CD14-positive monocyte (primary cell): Measurements from ENCODE around the gene AFF2. TPM values are rescaled to one million over a fixed set of nuclear protein-coding genes. Genes with fewer than 3 reads are reported as not detected.

Experiments used
- DNase-seq, 3 donors: peaks; one replicate each; pipeline ENCODE4 v3.0.0-alpha.2; 2011 to 2022
- H2AFZ ChIP-seq: 2 replicates; pipeline ENCODE4 v1.6.0; 2012; ENCODE audit warnings: mild to moderate bottlenecking, low read depth, low read length, inconsistent platforms; ENCODE audit not compliant: insufficient read depth, poor library complexity, severe bottlenecking
- H3K27ac ChIP-seq, 2 donors: 1 replicate in 1 of 2; 2 replicates in 1 of 2; pipeline ENCODE4 v1.5.1; 2012 to 2013; ENCODE audit warnings: low read length in 2 of 2, control low read depth in 1 of 2, inconsistent platforms in 1 of 2, low read depth in 1 of 2, mild to moderate bottlenecking in 1 of 2
- H3K27me3 ChIP-seq, 2 donors: one replicate each; pipeline versions ENCODE4 v1.6.0 to v1.6.1; 2011 to 2013; ENCODE audit warnings: low read length in 2 of 2; ENCODE audit not compliant: control insufficient read depth in 2 of 2, insufficient read depth in 2 of 2
- H3K36me3 ChIP-seq, 2 donors: replicated peaks in 1 of 2; 1 replicate in 1 of 2; 2 replicates in 1 of 2; pipeline versions ENCODE4 v1.5.1 to v1.6.1; 2012 to 2013; ENCODE audit warnings: low read length in 2 of 2, control low read depth in 1 of 2, inconsistent platforms in 1 of 2, mild to moderate bottlenecking in 1 of 2; ENCODE audit not compliant: insufficient read depth in 2 of 2, control insufficient read depth in 1 of 2
- H3K4me1 ChIP-seq, 2 donors: 1 replicate in 1 of 2; 2 replicates in 1 of 2; pipeline versions ENCODE4 v1.5.1 to v1.6.1; 2012 to 2013; ENCODE audit warnings: low read length in 2 of 2, control low read depth in 1 of 2, inconsistent platforms in 1 of 2, mild to moderate bottlenecking in 1 of 2, moderate library complexity in 1 of 2; ENCODE audit not compliant: insufficient read depth in 2 of 2, control insufficient read depth in 1 of 2
- H3K4me2 ChIP-seq: replicated peaks from 2 replicates; pipeline ENCODE3; 2012; ENCODE audit warnings: low read length, moderate library complexity, mild to moderate bottlenecking; ENCODE audit not compliant: poor library complexity, severe bottlenecking; ENCODE audit errors: extremely low read depth
- H3K4me3 ChIP-seq, 3 experiments: fragments of 200-600 bp in 1 of 3; sonication (generic) in 1 of 3; replicated peaks in 1 of 3; 1 replicate in 2 of 3; 2 replicates in 1 of 3; pipeline ENCODE4 v1.5.1; 2011 to 2013; ENCODE audit warnings: low read length in 3 of 3, mild to moderate bottlenecking in 3 of 3, control low read depth in 2 of 3, low read depth in 2 of 3, inconsistent platforms in 1 of 3, moderate library complexity in 1 of 3
- H3K79me2 ChIP-seq: 2 replicates; pipeline ENCODE4 v1.6.0; 2012; ENCODE audit warnings: mild to moderate bottlenecking, control low read depth, inconsistent platforms, low read length, moderate library complexity; ENCODE audit not compliant: insufficient read depth
- H3K9ac ChIP-seq: 2 replicates; pipeline ENCODE4 v1.6.0; 2017; ENCODE audit warnings: low read length, mild to moderate bottlenecking; ENCODE audit not compliant: insufficient read depth, poor library complexity, severe bottlenecking
- H3K9me3 ChIP-seq, 2 donors: replicated peaks in 1 of 2; 1 replicate in 1 of 2; 2 replicates in 1 of 2; pipeline versions ENCODE4 v1.5.1 to v1.6.1; 2012 to 2013; ENCODE audit warnings: low read length in 2 of 2, control low read depth in 1 of 2; ENCODE audit not compliant: control insufficient read depth in 1 of 2, insufficient read depth in 1 of 2
- H4K20me1 ChIP-seq: 2 replicates; pipeline ENCODE4 v1.6.0; 2012; ENCODE audit warnings: mild to moderate bottlenecking, low read length, control low read depth, moderate library complexity; ENCODE audit not compliant: insufficient read depth
- H3K27ac Mint-ChIP-seq, 7 donors: one replicate each; pipeline ENCODE4 v1.8.0; 2020; ENCODE audit warnings: mild to moderate bottlenecking in 7 of 7, mixed read lengths in 7 of 7, moderate library complexity in 6 of 7, inconsistent platforms in 2 of 7
- H3K27me3 Mint-ChIP-seq, 3 donors: one replicate each; pipeline ENCODE4 v1.8.0; 2021 to 2022; ENCODE audit warnings: low read depth in 3 of 3, mild to moderate bottlenecking in 3 of 3, mixed read lengths in 3 of 3, moderate library complexity in 3 of 3, inconsistent platforms in 1 of 3
- H3K36me3 Mint-ChIP-seq, 2 donors: one replicate each; pipeline ENCODE4 v1.8.0; 2020; ENCODE audit warnings: mixed read lengths in 2 of 2, inconsistent platforms in 1 of 2, mild to moderate bottlenecking in 1 of 2
- H3K4me1 Mint-ChIP-seq: one replicate; pipeline ENCODE4 v1.8.0; 2020; ENCODE audit warnings: mild to moderate bottlenecking, mixed read lengths
- H3K4me3 Mint-ChIP-seq, 2 donors: one replicate each; pipeline ENCODE4 v1.8.0; 2020; ENCODE audit warnings: mild to moderate bottlenecking in 2 of 2, mixed read lengths in 2 of 2, moderate library complexity in 1 of 2
- H3K9me3 Mint-ChIP-seq, 7 donors: one replicate each; pipeline ENCODE4 v1.8.0; 2020 to 2022; ENCODE audit warnings: mixed read lengths in 7 of 7, mild to moderate bottlenecking in 6 of 7, moderate library complexity in 6 of 7, inconsistent platforms in 2 of 7
- intact Hi-C, 2 donors: fragments of 100-400 bp; cut with micrococcal nuclease; formaldehyde crosslinking; loops; one replicate each; pipeline versions ENCODE4 v1.15.0 to v1.15.1; 2023
- polyA plus RNA-seq, 3 donors: library from polyadenylated mRNA; depleted of rRNA in 1 of 3; unstranded in 2 of 3; stranded (reverse) in 1 of 3; fragments of 300-500 nt in 2 of 3; fragments of >200 nt in 1 of 3; fragmentation: Illumina TruSeq in 2 of 3; gene quantifications; 1 replicate in 2 of 3; 2 replicates in 1 of 3; pipeline ENCODE4 v1.2.3, GENCODE V29; 2012 to 2021
- TF ChIP-seq, protein P1 (sequence below): fragments of 200-600 bp; IDR thresholded peaks from one replicate; pipeline ENCODE4 v1.8.0; 2022; ENCODE audit warnings: antibody characterized with exemption, mild to moderate bottlenecking

The AFF2 gene
- polyA plus RNA-seq, 3 donors: 0.07 to 1.1 (median 0.70) TPM

DNA sequence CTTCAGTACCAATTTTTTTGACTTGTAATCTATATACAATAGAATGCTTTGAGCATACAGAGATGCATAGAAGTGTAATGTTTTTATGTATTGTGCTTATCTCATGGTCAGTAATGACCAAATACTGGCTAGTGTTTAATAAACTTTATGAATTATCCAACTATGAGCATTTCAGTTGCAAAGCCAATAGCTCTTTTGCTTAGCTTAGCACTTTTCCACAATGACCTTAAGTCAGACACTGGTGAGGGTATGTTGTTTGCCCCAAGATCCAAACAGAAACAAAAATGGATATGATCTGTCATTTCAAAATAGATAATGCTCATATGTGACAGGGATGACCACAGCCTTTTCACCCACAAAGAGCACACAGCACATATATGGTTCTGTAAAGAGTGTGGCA, 393.0 kb downstream of the AFF2 start:
- Histone ChIP-seq H3K4me1 (no peaks in the 10 kb centered on the region), H3K4me3 (no peak overlapping the region), H4K20me1 (no peaks in the 10 kb centered on the region), H3K4me2 (no peak overlapping the region), H2AFZ (no peak overlapping the region), H3K27me3 (no peaks in the 10 kb centered on the region), H3K27ac (no peak overlapping the region), H3K79me2 (no peaks in the 10 kb centered on the region), H3K36me3 (no peaks in the 10 kb centered on the region), H3K9me3 (no peaks in the 10 kb centered on the region), H3K9ac (no peak overlapping the region)
- no peak overlapping the region for H3K4me3 Mint-ChIP-seq
- no peak for DNase-seq
- TF ChIP-seq, protein P1, sequence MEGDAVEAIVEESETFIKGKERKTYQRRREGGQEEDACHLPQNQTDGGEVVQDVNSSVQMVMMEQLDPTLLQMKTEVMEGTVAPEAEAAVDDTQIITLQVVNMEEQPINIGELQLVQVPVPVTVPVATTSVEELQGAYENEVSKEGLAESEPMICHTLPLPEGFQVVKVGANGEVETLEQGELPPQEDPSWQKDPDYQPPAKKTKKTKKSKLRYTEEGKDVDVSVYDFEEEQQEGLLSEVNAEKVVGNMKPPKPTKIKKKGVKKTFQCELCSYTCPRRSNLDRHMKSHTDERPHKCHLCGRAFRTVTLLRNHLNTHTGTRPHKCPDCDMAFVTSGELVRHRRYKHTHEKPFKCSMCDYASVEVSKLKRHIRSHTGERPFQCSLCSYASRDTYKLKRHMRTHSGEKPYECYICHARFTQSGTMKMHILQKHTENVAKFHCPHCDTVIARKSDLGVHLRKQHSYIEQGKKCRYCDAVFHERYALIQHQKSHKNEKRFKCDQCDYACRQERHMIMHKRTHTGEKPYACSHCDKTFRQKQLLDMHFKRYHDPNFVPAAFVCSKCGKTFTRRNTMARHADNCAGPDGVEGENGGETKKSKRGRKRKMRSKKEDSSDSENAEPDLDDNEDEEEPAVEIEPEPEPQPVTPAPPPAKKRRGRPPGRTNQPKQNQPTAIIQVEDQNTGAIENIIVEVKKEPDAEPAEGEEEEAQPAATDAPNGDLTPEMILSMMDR: no peak
- H3K27ac Mint-ChIP-seq: no peak overlapping the region
- no peaks in the 10 kb centered on the region for H3K4me1 Mint-ChIP-seq
- intact Hi-C loops: no loop called here
- no peaks in the 10 kb centered on the region for H3K36me3 Mint-ChIP-seq
- no peaks in the 10 kb centered on the region for H3K9me3 Mint-ChIP-seq
- H3K27me3 Mint-ChIP-seq: peaks cover 0 to 1% (median 0%) of the 10 kb centered on the region in 3 donors

DNA sequence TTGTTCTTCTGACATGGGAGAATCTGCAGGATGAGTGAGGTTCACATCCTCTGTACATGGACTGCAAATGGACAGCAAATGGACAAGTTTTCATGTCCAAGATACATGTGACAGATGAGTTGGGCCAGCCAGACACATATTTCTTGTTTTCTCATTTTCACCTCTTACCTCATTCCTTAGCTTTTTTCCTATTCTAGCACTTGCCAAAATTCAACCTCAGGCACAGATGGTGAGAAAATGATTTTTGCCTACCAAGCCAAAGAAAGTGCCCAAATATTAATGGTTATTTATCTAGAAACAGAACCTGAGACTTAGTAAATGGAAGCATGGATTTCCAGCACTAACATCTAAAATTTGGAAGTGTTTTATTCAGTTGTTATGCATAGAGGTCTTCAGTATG, 402.2 kb downstream of the AFF2 start:
- DNase-seq: no peak
- intact Hi-C loops: no loop called here
- peaks cover 6% of the 10 kb centered on the region for H3K4me1 Mint-ChIP-seq
- Histone ChIP-seq H3K27ac (no peak overlapping the region), H3K9me3 (no peaks in the 10 kb centered on the region), H3K4me3 (no peak overlapping the region), H3K36me3 (no peaks in the 10 kb centered on the region), H2AFZ (no peak overlapping the region), H3K27me3 (no peaks in the 10 kb centered on the region), H3K79me2 (no peaks in the 10 kb centered on the region), H3K4me1 (no peaks in the 10 kb centered on the region), H3K4me2 (no peak overlapping the region), H3K9ac (no peak overlapping the region), H4K20me1 (no peaks in the 10 kb centered on the region)
- H3K4me3 Mint-ChIP-seq: no peak overlapping the region
- H3K9me3 Mint-ChIP-seq: peaks cover 2 to 7% (median 4%) of the 10 kb centered on the region in 7 donors
- no peak overlapping the region for H3K27ac Mint-ChIP-seq
- TF ChIP-seq, protein P1: no peak
- H3K27me3 Mint-ChIP-seq: no peaks in the 10 kb centered on the region
- H3K36me3 Mint-ChIP-seq: peaks cover 3 to 6% of the 10 kb centered on the region in 2 donors
